ENCODE measurements around the gene OBI1. TPM values are rescaled to one million over a fixed set of nuclear protein-coding genes. Genes with fewer than 3 reads are reported as not detected.
A peak's percentile ranks its signal among the peaks of the same experiment; 100 is the strongest.

The OBI1 gene
- total RNA-seq, 1 experiment from 2014 or later, result 14.0 TPM

- ATAC-seq (no peak), DNase-seq (ENCODE audit: low read depth, low spot score) (no peak)
- no peak overlapping the region for H3K4me3 ChIP-seq (replicated peaks in 1 of 2; ENCODE audit: low read depth in 1 of 2, low read length in 2 of 2)
- BruUV-seq (replicated peaks), result TSS peak; percentile 0
- no peaks in the 10 kb centered on the region for H3K9me3 ChIP-seq (ENCODE audit: control insufficient read depth in 1 of 2, insufficient read depth in 1 of 2, low read depth in 1 of 2, low read length in 2 of 2)
- intact Hi-C loops (cut with micrococcal nuclease), result no loop called here
- ChIA-PET POLR2A (no interaction called here), RAD21 (ENCODE audit: low non-redundant PET in 1 of 2, low total read pairs in 2 of 2, uncharacterized antibody in 2 of 2, unreplicated experiment in 2 of 2) (no interaction called here), CTCF (no interaction called here)
- peaks cover 19% of the 10 kb centered on the region; the same call in 1 of the 2 replicates for H4K20me1 ChIP-seq (ENCODE audit: insufficient read depth)
- H3K79me2 ChIP-seq (ENCODE audit: insufficient read depth, low read length), result peaks cover 90% of the 10 kb centered on the region
- H3K27me3 ChIP-seq (ENCODE audit: insufficient read depth, low read length), result no peaks in the 10 kb centered on the region
- H3K4me1 ChIP-seq (ENCODE audit: control insufficient read depth in 1 of 2, insufficient read depth in 2 of 2, low read length in 2 of 2), result peaks cover 4 to 13% of the 10 kb centered on the region in 2 experiments; a peak in 3 of 4 replicates
- H3K9me2 ChIP-seq (ENCODE audit: insufficient read depth), result no peaks in the 10 kb centered on the region
- TF ChIP-seq ZNF274 (IDR thresholded peaks at IDR 0.05; ENCODE audit: low read depth, low read length) (no peak), CEBPB (IDR thresholded peaks at IDR 0.05; ENCODE audit: low read depth) (no peak), SP1 (IDR thresholded peaks at IDR 0.05; ENCODE audit: low read depth) (no peak), ZFX (IDR thresholded peaks at IDR 0.05) (no peak), EZH2 (IDR thresholded peaks at IDR 0.05) (no peak), SRF (IDR thresholded peaks at IDR 0.05; ENCODE audit: low read depth) (no peak), ELF1 (IDR thresholded peaks at IDR 0.05; ENCODE audit: borderline replicate concordance, low read depth) (no peak), POLR2A (IDR thresholded peaks at IDR 0.05; ENCODE audit: borderline replicate concordance, extremely low read depth, insufficient read depth, insufficient read length) (no peak), FOSL1 (IDR thresholded peaks at IDR 0.05; ENCODE audit: low read depth) (no peak)
- TF ChIP-seq, protein P1, sequence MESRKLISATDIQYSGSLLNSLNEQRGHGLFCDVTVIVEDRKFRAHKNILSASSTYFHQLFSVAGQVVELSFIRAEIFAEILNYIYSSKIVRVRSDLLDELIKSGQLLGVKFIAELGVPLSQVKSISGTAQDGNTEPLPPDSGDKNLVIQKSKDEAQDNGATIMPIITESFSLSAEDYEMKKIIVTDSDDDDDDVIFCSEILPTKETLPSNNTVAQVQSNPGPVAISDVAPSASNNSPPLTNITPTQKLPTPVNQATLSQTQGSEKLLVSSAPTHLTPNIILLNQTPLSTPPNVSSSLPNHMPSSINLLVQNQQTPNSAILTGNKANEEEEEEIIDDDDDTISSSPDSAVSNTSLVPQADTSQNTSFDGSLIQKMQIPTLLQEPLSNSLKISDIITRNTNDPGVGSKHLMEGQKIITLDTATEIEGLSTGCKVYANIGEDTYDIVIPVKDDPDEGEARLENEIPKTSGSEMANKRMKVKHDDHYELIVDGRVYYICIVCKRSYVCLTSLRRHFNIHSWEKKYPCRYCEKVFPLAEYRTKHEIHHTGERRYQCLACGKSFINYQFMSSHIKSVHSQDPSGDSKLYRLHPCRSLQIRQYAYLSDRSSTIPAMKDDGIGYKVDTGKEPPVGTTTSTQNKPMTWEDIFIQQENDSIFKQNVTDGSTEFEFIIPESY (IDR thresholded peaks at IDR 0.05; ENCODE audit: extremely low read depth, insufficient replicate concordance, low read length), result no peak
- no peak overlapping the region for H3K27ac ChIP-seq (ENCODE audit: low read depth, low read length)
- no peak overlapping the region for H2AFZ ChIP-seq (ENCODE audit: low read depth, low read length, poor library complexity, severe bottlenecking)
- H3K36me3 ChIP-seq (ENCODE audit: control insufficient read depth in 1 of 2, insufficient read depth in 2 of 2, low read length in 2 of 2), result no peaks in the 10 kb centered on the region
- no peak overlapping the region for H3K9ac ChIP-seq (ENCODE audit: low read length)
- H3K4me2 ChIP-seq (ENCODE audit: low read length), result no peak overlapping the region
Observed at GRCh38 chr13:78655007-78655406, 3.9 kb downstream of the OBI1 start.

- no peaks in the 10 kb centered on the region for H3K9me3 ChIP-seq (ENCODE audit: control insufficient read depth in 1 of 2, insufficient read depth in 1 of 2, low read depth in 1 of 2, low read length in 2 of 2)
- H4K20me1 ChIP-seq (ENCODE audit: insufficient read depth), result peaks cover 19% of the 10 kb centered on the region; the same call in 1 of the 2 replicates
- no peak overlapping the region for H3K9ac ChIP-seq (ENCODE audit: low read length)
- ChIA-PET CTCF (no interaction called here), POLR2A (no interaction called here), RAD21 (ENCODE audit: low non-redundant PET in 1 of 2, low total read pairs in 2 of 2, uncharacterized antibody in 2 of 2, unreplicated experiment in 2 of 2) (no interaction called here)
- peaks cover 98% of the 10 kb centered on the region for H3K79me2 ChIP-seq (ENCODE audit: insufficient read depth, low read length)
- no peak overlapping the region for H3K27ac ChIP-seq (ENCODE audit: low read depth, low read length)
- no peaks in the 10 kb centered on the region for H3K9me2 ChIP-seq (ENCODE audit: insufficient read depth)
- ATAC-seq, result no peak
- intact Hi-C loops (cut with micrococcal nuclease), result no loop called here
- BruUV-seq (replicated peaks), result no TSS peak
- no peaks in the 10 kb centered on the region for H3K27me3 ChIP-seq (ENCODE audit: insufficient read depth, low read length)
- H3K4me2 ChIP-seq (ENCODE audit: low read length), result no peak overlapping the region
- H2AFZ ChIP-seq (ENCODE audit: low read depth, low read length, poor library complexity, severe bottlenecking), result no peak overlapping the region
- no peak overlapping the region for H3K4me3 ChIP-seq (replicated peaks in 1 of 2; ENCODE audit: low read depth in 1 of 2, low read length in 2 of 2)
- H3K36me3 ChIP-seq (ENCODE audit: control insufficient read depth in 1 of 2, insufficient read depth in 2 of 2, low read length in 2 of 2), result no peaks in the 10 kb centered on the region
- peaks cover under 1 to 4% of the 10 kb centered on the region in 2 experiments; a peak in 3 of 4 replicates for H3K4me1 ChIP-seq (ENCODE audit: control insufficient read depth in 1 of 2, insufficient read depth in 2 of 2, low read length in 2 of 2)
- no peak for DNase-seq (ENCODE audit: low read depth, low spot score)
- TF ChIP-seq ZFX (IDR thresholded peaks at IDR 0.05) (no peak), RAD21 (IDR thresholded peaks at IDR 0.05; ENCODE audit: low read depth) (no peak), CBX3 (IDR thresholded peaks at IDR 0.05; ENCODE audit: low read depth) (no peak), FOSL1 (IDR thresholded peaks at IDR 0.05; ENCODE audit: low read depth) (no peak), ZNF274 (IDR thresholded peaks at IDR 0.05; ENCODE audit: low read depth, low read length) (no peak), ELF1 (IDR thresholded peaks at IDR 0.05; ENCODE audit: borderline replicate concordance, low read depth) (no peak), CEBPB (IDR thresholded peaks at IDR 0.05; ENCODE audit: low read depth) (no peak), MAX (IDR thresholded peaks at IDR 0.05) (no peak), ATF3 (IDR thresholded peaks at IDR 0.05) (no peak), EZH2 (IDR thresholded peaks at IDR 0.05) (no peak), POLR2A (IDR thresholded peaks at IDR 0.05; ENCODE audit: borderline replicate concordance, extremely low read depth, insufficient read depth, insufficient read length) (no peak), JUND (IDR thresholded peaks at IDR 0.05) (no peak), EZH2phosphoT487 (IDR thresholded peaks at IDR 0.05; ENCODE audit: borderline replicate concordance) (no peak), SRF (IDR thresholded peaks at IDR 0.05; ENCODE audit: low read depth) (no peak), SIN3A (IDR thresholded peaks at IDR 0.05; ENCODE audit: low read depth) (no peak)
- TF ChIP-seq, protein P2, sequence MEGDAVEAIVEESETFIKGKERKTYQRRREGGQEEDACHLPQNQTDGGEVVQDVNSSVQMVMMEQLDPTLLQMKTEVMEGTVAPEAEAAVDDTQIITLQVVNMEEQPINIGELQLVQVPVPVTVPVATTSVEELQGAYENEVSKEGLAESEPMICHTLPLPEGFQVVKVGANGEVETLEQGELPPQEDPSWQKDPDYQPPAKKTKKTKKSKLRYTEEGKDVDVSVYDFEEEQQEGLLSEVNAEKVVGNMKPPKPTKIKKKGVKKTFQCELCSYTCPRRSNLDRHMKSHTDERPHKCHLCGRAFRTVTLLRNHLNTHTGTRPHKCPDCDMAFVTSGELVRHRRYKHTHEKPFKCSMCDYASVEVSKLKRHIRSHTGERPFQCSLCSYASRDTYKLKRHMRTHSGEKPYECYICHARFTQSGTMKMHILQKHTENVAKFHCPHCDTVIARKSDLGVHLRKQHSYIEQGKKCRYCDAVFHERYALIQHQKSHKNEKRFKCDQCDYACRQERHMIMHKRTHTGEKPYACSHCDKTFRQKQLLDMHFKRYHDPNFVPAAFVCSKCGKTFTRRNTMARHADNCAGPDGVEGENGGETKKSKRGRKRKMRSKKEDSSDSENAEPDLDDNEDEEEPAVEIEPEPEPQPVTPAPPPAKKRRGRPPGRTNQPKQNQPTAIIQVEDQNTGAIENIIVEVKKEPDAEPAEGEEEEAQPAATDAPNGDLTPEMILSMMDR (IDR thresholded peaks at IDR 0.05 in 2 of 3, conservative IDR thresholded peaks at IDR 0.05 in 1 of 3; ENCODE audit: borderline replicate concordance in 1 of 3, insufficient read depth in 1 of 3, low read depth in 2 of 3, low read length in 2 of 3), result no peak
Observed at GRCh38 chr13:78652651-78653050, 6.3 kb downstream of the OBI1 start.
